PC-9 (cell line): ENCODE results near the gene NEUROD2. TPM values are rescaled to one million over a fixed set of nuclear protein-coding genes. Genes with fewer than 3 reads are reported as not detected.

Source experiments
- BruUV-seq: library from RNA; stranded (reverse); fragments of 400-500 nt; replicated peaks from 2 replicates; lab custom pipeline; 2021; lab: Mats Ljungman, UMichigan
- CTCF ChIA-PET: fragments of 300-600 bp; sonication (Branson Sonifier 250); formaldehyde crosslinking; loops from one replicate; lab custom pipeline; 2022; ENCODE audit warnings: antibody characterized with exemption; lab: Charles Lee
- POLR2A ChIA-PET: fragments of 300-600 bp; sonication (Branson Sonifier 250); formaldehyde crosslinking; loops from one replicate; lab custom pipeline; 2022; ENCODE audit warnings: antibody characterized with exemption; ENCODE audit not compliant: unreplicated experiment; lab: Charles Lee
- DNase-seq, 2 experiments: peaks; one replicate each; pipeline versions ENCODE4 v3.0.0 to v3.0.0-alpha.2; 2015 to 2022; ENCODE audit warnings: mixed read lengths in 1 of 2
- H2AFZ ChIP-seq: fragments of 200-600 bp; sonication (generic); 2 replicates; pipeline ENCODE4 v1.8.1; 2017; ENCODE audit warnings: antibody characterized with exemption
- H3F3A ChIP-seq: fragments of 200-600 bp; sonication (generic); 2 replicates; pipeline ENCODE4 v1.8.1; 2017; ENCODE audit warnings: antibody characterized with exemption, mild to moderate bottlenecking, low read depth; ENCODE audit not compliant: insufficient read depth
- H3K27ac ChIP-seq: fragments of 200-600 bp; sonication (generic); 2 replicates; pipeline ENCODE4 v1.6.1; 2016; ENCODE audit warnings: mixed run types
- H3K27me3 ChIP-seq: fragments of 200-600 bp; sonication (generic); 2 replicates; pipeline ENCODE4 v1.6.1; 2016; ENCODE audit warnings: low read depth, mixed run types; ENCODE audit not compliant: insufficient read depth
- H3K36me3 ChIP-seq: fragments of 200-600 bp; sonication (generic); 2 replicates; pipeline ENCODE4 v1.6.1; 2016; ENCODE audit warnings: low read depth, mixed run types
- H3K4me1 ChIP-seq: fragments of 200-600 bp; sonication (generic); replicated peaks from 2 replicates; pipeline ENCODE4 v1.6.1; 2016; ENCODE audit warnings: mixed run types; ENCODE audit not compliant: insufficient read depth
- H3K4me2 ChIP-seq: fragments of 200-600 bp; sonication (generic); 2 replicates; pipeline ENCODE4 v1.6.1; 2017; ENCODE audit warnings: mixed run types
- H3K4me3 ChIP-seq: fragments of 200-600 bp; sonication (generic); 2 replicates; pipeline ENCODE4 v1.6.1; 2016; ENCODE audit warnings: mixed run types
- H3K79me2 ChIP-seq: fragments of 200-600 bp; sonication (generic); 2 replicates; pipeline ENCODE4 v1.6.1; 2017; ENCODE audit warnings: low read depth, mixed run types
- H3K9me2 ChIP-seq: fragments of 200-600 bp; sonication (generic); 2 replicates; pipeline ENCODE4 v1.8.1; 2017; ENCODE audit warnings: mild to moderate bottlenecking; ENCODE audit not compliant: insufficient read depth
- H3K9me3 ChIP-seq: fragments of 200-600 bp; sonication (generic); 2 replicates; pipeline ENCODE4 v1.8.1; 2016; ENCODE audit warnings: low read depth; ENCODE audit not compliant: insufficient read depth
- H4K20me1 ChIP-seq: fragments of 200-600 bp; sonication (generic); 2 replicates; pipeline ENCODE4 v1.8.1; 2017; ENCODE audit not compliant: insufficient read depth
- EZH2 ChIP-seq: fragments of 200-600 bp; sonication (generic); IDR thresholded peaks from 2 replicates; pipeline ENCODE4 v1.8.0; 2017; ENCODE audit warnings: antibody characterized with exemption, low read depth
- intact Hi-C: fragments of 100-400 bp; cut with micrococcal nuclease; formaldehyde crosslinking; loops from one replicate; pipeline ENCODE4 v1.10.0; 2022; ENCODE audit not compliant: unreplicated experiment
- total RNA-seq: library from RNA; stranded (reverse); gene quantifications from 2 replicates; pipeline ENCODE4 v1.2.3, GENCODE V29; 2021
- TF ChIP-seq, protein P1 (sequence below): fragments of 200-600 bp; sonication (generic); conservative IDR thresholded peaks from 2 replicates; pipeline ENCODE4 v1.6.1; 2017; ENCODE audit warnings: mixed run types, antibody characterized with exemption, mild to moderate bottlenecking, moderate library complexity

The NEUROD2 gene
- total RNA-seq, 1 experiment from 2014 or later: not detected

- no TSS peak for BruUV-seq
These were observed 44.3 kb upstream of the NEUROD2 start for GRCh38 chr17:39651923-39652586.

DNA sequence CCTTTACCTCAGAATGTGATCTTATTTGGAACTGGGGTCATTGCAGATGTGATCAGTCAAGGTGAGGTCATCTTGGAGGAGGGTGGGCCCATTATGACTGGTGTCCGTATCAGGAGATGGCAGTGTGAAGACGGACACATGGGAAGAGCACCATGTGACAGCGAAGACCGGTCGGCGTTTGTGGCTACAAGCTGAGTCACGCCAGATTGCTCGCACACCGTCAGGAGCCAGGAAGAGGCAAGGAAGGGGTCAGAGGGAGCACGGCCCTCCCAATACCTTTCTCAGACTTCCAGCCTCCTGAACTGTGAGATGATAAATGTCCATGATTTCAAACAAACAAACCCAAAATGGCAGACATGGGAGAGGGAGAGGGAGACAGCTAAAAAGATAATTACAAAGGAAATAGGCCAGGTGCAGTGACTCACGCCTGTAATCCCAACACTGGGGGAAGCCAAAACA, 42.4 kb upstream of the NEUROD2 start:
- CTCF ChIA-PET: no interaction called here
- Histone ChIP-seq H3K9me3 (no peaks in the 10 kb centered on the region), H3K36me3 (no peaks in the 10 kb centered on the region), H3K4me2 (no peak overlapping the region), H3K79me2 (no peaks in the 10 kb centered on the region), H3K27me3 (no peaks in the 10 kb centered on the region), H2AFZ (no peak overlapping the region), H3K27ac (no peak overlapping the region), H3K4me3 (no peak overlapping the region), H3K9me2 (no peaks in the 10 kb centered on the region), H3K4me1 (no peaks in the 10 kb centered on the region), H3F3A (no peaks in the 10 kb centered on the region), H4K20me1 (peaks cover 10% of the 10 kb centered on the region; the same call in 1 of the 2 replicates)
- intact Hi-C loops: no loop called here
- POLR2A ChIA-PET: no interaction called here
- DNase-seq: no peak
- TF ChIP-seq, protein P1, sequence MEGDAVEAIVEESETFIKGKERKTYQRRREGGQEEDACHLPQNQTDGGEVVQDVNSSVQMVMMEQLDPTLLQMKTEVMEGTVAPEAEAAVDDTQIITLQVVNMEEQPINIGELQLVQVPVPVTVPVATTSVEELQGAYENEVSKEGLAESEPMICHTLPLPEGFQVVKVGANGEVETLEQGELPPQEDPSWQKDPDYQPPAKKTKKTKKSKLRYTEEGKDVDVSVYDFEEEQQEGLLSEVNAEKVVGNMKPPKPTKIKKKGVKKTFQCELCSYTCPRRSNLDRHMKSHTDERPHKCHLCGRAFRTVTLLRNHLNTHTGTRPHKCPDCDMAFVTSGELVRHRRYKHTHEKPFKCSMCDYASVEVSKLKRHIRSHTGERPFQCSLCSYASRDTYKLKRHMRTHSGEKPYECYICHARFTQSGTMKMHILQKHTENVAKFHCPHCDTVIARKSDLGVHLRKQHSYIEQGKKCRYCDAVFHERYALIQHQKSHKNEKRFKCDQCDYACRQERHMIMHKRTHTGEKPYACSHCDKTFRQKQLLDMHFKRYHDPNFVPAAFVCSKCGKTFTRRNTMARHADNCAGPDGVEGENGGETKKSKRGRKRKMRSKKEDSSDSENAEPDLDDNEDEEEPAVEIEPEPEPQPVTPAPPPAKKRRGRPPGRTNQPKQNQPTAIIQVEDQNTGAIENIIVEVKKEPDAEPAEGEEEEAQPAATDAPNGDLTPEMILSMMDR: no peak
- no peak for TF ChIP-seq EZH2
- BruUV-seq: no TSS peak

More at GRCh38 chr17:39651923-39652586, 44.3 kb upstream of the NEUROD2 start:
- Histone ChIP-seq H3K4me3 (no peak overlapping the region), H3K4me2 (no peak overlapping the region), H3K36me3 (no peaks in the 10 kb centered on the region), H3K9me3 (no peaks in the 10 kb centered on the region), H3K27ac (no peak overlapping the region), H3K4me1 (no peaks in the 10 kb centered on the region), H3K79me2 (no peaks in the 10 kb centered on the region), H3F3A (no peaks in the 10 kb centered on the region), H2AFZ (no peak overlapping the region), H4K20me1 (peaks cover 10% of the 10 kb centered on the region; the same call in 1 of the 2 replicates), H3K9me2 (no peaks in the 10 kb centered on the region), H3K27me3 (no peaks in the 10 kb centered on the region)
- no peak for DNase-seq
- no peak for TF ChIP-seq EZH2
- TF ChIP-seq, protein P1: no peak
- POLR2A ChIA-PET: interaction anchor here (0.6 kb wide), 1 partner anchor 267 kb away, joined by 4 read pairs; no protein-coding TSS in a partner anchor
- CTCF ChIA-PET: interaction anchor here (0.6 to 2.4 kb wide), 3 partner anchors 20 to 48 kb away, joined by 3 to 7 read pairs (median 4); no protein-coding TSS in a partner anchor
- intact Hi-C loops: no loop called here

DNA sequence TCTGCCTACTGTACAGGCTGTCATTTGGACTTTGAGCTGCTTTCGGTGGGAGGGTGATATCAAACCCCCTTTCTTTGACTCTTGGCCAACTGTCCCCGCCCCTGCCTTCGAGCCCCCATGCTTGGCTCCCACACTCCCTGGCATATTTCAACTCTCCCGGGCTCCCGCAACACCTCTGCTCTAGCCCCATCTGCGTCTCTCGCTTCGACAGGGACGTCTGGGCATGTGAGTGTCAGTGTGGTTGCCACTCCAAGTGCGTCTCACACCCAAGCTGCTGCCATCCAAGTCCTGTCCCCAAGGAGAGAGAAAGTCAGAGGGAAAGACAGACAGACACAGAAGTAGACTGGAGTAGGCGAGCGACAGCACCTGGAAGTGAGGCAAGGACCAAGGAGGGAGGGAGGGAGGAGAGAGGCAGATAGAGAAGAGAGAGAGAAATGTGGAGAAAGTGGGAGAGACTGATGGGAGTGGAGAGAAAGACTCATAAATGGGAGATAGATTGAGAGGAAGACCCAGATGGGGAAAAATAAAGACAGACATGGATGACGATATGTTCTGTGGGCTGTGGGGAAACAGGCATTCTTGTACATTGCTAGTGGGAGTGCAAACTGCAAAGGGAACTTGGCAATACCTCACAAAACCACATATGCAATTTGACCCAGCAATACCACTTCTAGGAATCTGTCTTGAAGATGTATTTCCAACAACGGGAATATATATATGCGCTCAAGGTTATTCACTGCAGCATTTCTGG, 41.1 kb upstream of the NEUROD2 start:
- Histone ChIP-seq H3K36me3 (no peaks in the 10 kb centered on the region), H3K4me3 (no peak overlapping the region), H3K27me3 (no peaks in the 10 kb centered on the region), H3K9me3 (no peaks in the 10 kb centered on the region), H3K4me2 (no peak overlapping the region), H3F3A (no peaks in the 10 kb centered on the region), H2AFZ (no peak overlapping the region), H3K4me1 (no peaks in the 10 kb centered on the region), H3K79me2 (peaks cover 11% of the 10 kb centered on the region), H3K27ac (no peak overlapping the region), H4K20me1 (peaks cover 18% of the 10 kb centered on the region), H3K9me2 (no peaks in the 10 kb centered on the region)
- no peak for DNase-seq
- no TSS peak for BruUV-seq
- ChIA-PET POLR2A (interaction anchor here (0.7 kb wide), 1 partner anchor 50 kb away, joined by 3 read pairs; no protein-coding TSS in a partner anchor), CTCF (no interaction called here)
- intact Hi-C loops: no loop called here
- TF ChIP-seq, protein P1: no peak
- TF ChIP-seq EZH2: no peak
